K562 (cell line): ENCODE results near the gene ETV3L. TPM values are rescaled to one million over a fixed set of nuclear protein-coding genes. Genes with fewer than 3 reads are reported as not detected.

Experiments
- ADNP ChIP-seq: fragments of 200-800 bp; sonication (Bioruptor generic); IDR thresholded peaks from 2 replicates; pipeline ENCODE4 v1.6.1; 2016; ENCODE audit warnings: missing genetic modification characterization, missing compliant biosample characterization
- AFF1 ChIP-seq, 2 experiments: fragments of 450-650 bp; IDR thresholded peaks; 2 replicates each; pipeline ENCODE4 v1.6.1; 2018; ENCODE audit warnings: mild to moderate bottlenecking in 2 of 2, low read depth in 1 of 2; ENCODE audit not compliant: partially characterized antibody in 2 of 2
- BCLAF1 ChIP-seq, 2 experiments: fragments of 450-650 bp in 1 of 2; IDR thresholded peaks; 2 replicates each; pipeline ENCODE4 v1.6.1; 2011 to 2017; ENCODE audit warnings: low read depth in 2 of 2, antibody characterized with exemption in 1 of 2, borderline replicate concordance in 1 of 2, low read length in 1 of 2, mild to moderate bottlenecking in 1 of 2, mixed read lengths in 1 of 2; ENCODE audit not compliant: control insufficient read depth in 1 of 2
- CC2D1A ChIP-seq: fragments of 450-650 bp; IDR thresholded peaks from 2 replicates; pipeline ENCODE4 v1.6.1; 2017; ENCODE audit warnings: mild to moderate bottlenecking
- E4F1 ChIP-seq: fragments of 250-450 bp; sonication (Bioruptor Pico); IDR thresholded peaks from 2 replicates; pipeline ENCODE4 v1.5.0; 2021; ENCODE audit warnings: mild to moderate bottlenecking, borderline replicate concordance
- JUND ChIP-seq, 2 experiments: IDR thresholded peaks; 2 replicates in 1 of 2; 3 replicates in 1 of 2; pipeline ENCODE4 v1.6.1; 2011; ENCODE audit warnings: borderline replicate concordance in 2 of 2, low read depth in 2 of 2, low read length in 2 of 2, improper control_type of control experiment in 1 of 2, missing biosample characterization in 1 of 2, missing genetic modification characterization in 1 of 2, missing genetic modification reagents in 1 of 2
- MCM2 ChIP-seq: fragments of 450-650 bp; IDR thresholded peaks from 2 replicates; pipeline ENCODE4 v1.6.1; 2017; ENCODE audit warnings: low read depth, mild to moderate bottlenecking
- MECOM ChIP-seq: fragments of 250-450 bp; sonication (Bioruptor Pico); IDR thresholded peaks from 2 replicates; pipeline ENCODE4 v1.8.0; 2022; ENCODE audit warnings: inconsistent platforms
- RB1 ChIP-seq: fragments of 450-650 bp; IDR thresholded peaks from 2 replicates; pipeline ENCODE4 v1.6.1; 2017; ENCODE audit warnings: low read depth, mild to moderate bottlenecking
- SMAD4 ChIP-seq: fragments of 250-450 bp; sonication (Bioruptor Pico); conservative IDR thresholded peaks from 2 replicates; pipeline ENCODE4 v1.8.0; 2021; ENCODE audit warnings: inconsistent platforms, mild to moderate bottlenecking, moderate library complexity
- SRSF9 ChIP-seq: fragments of 200-400 bp; formaldehyde crosslinking; IDR thresholded peaks from 2 replicates; pipeline ENCODE4 v1.6.1; 2017; ENCODE audit warnings: low read depth, low read length, borderline replicate concordance
- STAT5A ChIP-seq: IDR thresholded peaks from 2 replicates; pipeline ENCODE4 v1.6.1; 2012; ENCODE audit warnings: low read length, inconsistent platforms, borderline replicate concordance
- ZNF224 ChIP-seq: sonication (generic); formaldehyde crosslinking; IDR thresholded peaks from 2 replicates; pipeline ENCODE4 v1.8.0; 2022; ENCODE audit warnings: mild to moderate bottlenecking, missing genetic modification reagents
- ZNF239 ChIP-seq: fragments of 250-450 bp; sonication (Bioruptor Pico); IDR thresholded peaks from 2 replicates; pipeline ENCODE4 v1.4.0; 2020; ENCODE audit warnings: mild to moderate bottlenecking
- ZNF655 ChIP-seq: fragments of 250-450 bp; sonication (Bioruptor Pico); IDR thresholded peaks from 2 replicates; pipeline ENCODE4 v1.5.0; 2021
- polyA plus RNA-seq, 8 experiments: library from polyadenylated mRNA; depleted of rRNA in 4 of 8; stranded (reverse) in 5 of 8; unstranded in 3 of 8; fragments of >200 nt; fragmentation: Nextera tagmentation in 2 of 8; fragmentation: Illumina TruSeq in 1 of 8; extraction: Ambion mirVana in 2 of 8; extraction: Trizol in 1 of 8; gene quantifications; 2 replicates each; pipeline versions ENCODE4 v1.2.1 to v1.2.3, GENCODE V29; 2011 to 2014; ENCODE audit warnings: inconsistent platforms in 1 of 8, missing spikeins in 1 of 8
- total RNA-seq, 7 experiments: library from RNA; depleted of rRNA in 6 of 7; stranded (reverse); fragments of >200 nt in 6 of 7; fragmentation: Illumina TruSeq in 2 of 7; extraction: Trizol in 2 of 7; gene quantifications; 2 replicates each; pipeline versions ENCODE4 v1.2.1 to v1.2.3, GENCODE V29; 2011 to 2021; ENCODE audit warnings: low replicate concordance in 1 of 7

The ETV3L gene
- total and polyA plus RNA-seq, 9 of the 15 experiments (the other 6 are each of a cell fraction or from before 2014, with no cell fraction given) = not detected

- TF ChIP-seq ZNF224 (CRISPR knock-in tag) (no peak), E4F1 (CRISPR knock-in tag) (no peak), ZNF655 (CRISPR knock-in tag) (no peak), ZNF239 (CRISPR knock-in tag) (no peak), SRSF9 (no peak), RB1 (peak; percentile 92; the same call in 1 of the 2 replicates), ADNP (no peak), JUND (IDR thresholded peaks at IDR 0.05; ENCODE audit: borderline replicate concordance, low read depth, low read length) (peak; percentile 71; the same call in 1 of the 2 replicates), JUND (tag; IDR thresholded peaks at IDR 0.05; ENCODE audit: borderline replicate concordance, low read depth, low read length) (no peak; the same call in 2 of the 3 replicates), MECOM (no peak), SMAD4 (CRISPR knock-in tag) (peak; percentile 87), STAT5A (no peak), BCLAF1 (IDR thresholded peaks at IDR 0.05; ENCODE audit: borderline replicate concordance in 1 of 2, control insufficient read depth in 1 of 2, low read depth in 2 of 2, low read length in 1 of 2) (0 out of 4 replicates have a peak, but pooled peaks of 1 of the 2 experiments have one; percentile 45), AFF1 (IDR thresholded peaks at IDR 0.05; ENCODE audit: low read depth in 1 of 2, partially characterized antibody in 2 of 2) (no peak), MCM2 (no peak), CC2D1A (no peak)
These were observed 38.8 kb upstream of the ETV3L start, which contains the start of gene ETV3 (continued) for GRCh38 chr1:157138220-157139051.
